A673 (cell line): ENCODE results near the gene WNK2.

Experiments used
- EZH2 ChIP-seq: fragments of 200-600 bp; sonication (generic); IDR thresholded peaks from 2 replicates; pipeline ENCODE4 v1.6.1; 2017; ENCODE audit warnings: borderline replicate concordance, low read depth, mild to moderate bottlenecking, mixed read lengths, antibody characterized with exemption, low read length; ENCODE audit not compliant: poor library complexity, severe bottlenecking
- TF ChIP-seq, protein P1 (sequence below): fragments of 300-800, 200-600 bp; sonication (generic); conservative IDR thresholded peaks from 2 replicates; pipeline ENCODE4 v1.5.1; 2017; ENCODE audit warnings: low read depth, mild to moderate bottlenecking, antibody characterized with exemption, low read length, moderate library complexity, mixed read lengths

DNA sequence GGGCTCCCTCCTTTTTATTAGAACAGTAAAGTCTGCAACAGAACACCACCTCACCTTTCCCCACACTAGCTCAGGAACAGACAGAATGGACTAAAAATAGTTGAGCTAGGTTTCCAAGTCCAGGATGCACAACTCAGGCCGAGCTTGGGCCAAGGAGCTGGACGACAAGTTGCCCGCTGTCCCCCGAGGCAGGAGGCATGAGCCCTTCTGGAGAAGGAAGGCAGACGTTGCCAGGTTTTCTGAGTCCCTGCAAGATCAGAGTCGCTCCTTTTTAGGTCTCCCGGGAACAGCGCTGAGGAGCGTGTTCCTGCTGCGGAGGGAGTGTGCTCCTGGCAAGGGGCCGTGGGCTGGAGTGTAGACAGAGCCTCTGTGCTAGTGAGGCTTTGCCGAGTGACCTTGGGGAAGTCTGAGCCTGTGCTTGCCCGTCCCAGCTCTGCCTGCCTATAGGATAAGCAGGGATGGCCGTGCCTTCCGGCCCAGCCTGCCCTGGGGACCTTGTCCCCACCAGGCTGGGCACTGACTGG, 121.6 kb downstream of the WNK2 start:
- TF ChIP-seq, protein P1, sequence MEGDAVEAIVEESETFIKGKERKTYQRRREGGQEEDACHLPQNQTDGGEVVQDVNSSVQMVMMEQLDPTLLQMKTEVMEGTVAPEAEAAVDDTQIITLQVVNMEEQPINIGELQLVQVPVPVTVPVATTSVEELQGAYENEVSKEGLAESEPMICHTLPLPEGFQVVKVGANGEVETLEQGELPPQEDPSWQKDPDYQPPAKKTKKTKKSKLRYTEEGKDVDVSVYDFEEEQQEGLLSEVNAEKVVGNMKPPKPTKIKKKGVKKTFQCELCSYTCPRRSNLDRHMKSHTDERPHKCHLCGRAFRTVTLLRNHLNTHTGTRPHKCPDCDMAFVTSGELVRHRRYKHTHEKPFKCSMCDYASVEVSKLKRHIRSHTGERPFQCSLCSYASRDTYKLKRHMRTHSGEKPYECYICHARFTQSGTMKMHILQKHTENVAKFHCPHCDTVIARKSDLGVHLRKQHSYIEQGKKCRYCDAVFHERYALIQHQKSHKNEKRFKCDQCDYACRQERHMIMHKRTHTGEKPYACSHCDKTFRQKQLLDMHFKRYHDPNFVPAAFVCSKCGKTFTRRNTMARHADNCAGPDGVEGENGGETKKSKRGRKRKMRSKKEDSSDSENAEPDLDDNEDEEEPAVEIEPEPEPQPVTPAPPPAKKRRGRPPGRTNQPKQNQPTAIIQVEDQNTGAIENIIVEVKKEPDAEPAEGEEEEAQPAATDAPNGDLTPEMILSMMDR, result no peak
- no peak for TF ChIP-seq EZH2
